ENCODE results near the gene DDI2. TPM values are rescaled to one million over a fixed set of nuclear protein-coding genes. Genes with fewer than 3 reads are reported as not detected.
A peak's percentile ranks its signal among the peaks of the same experiment; 100 is the strongest.

The DDI2 gene
- total and polyA plus RNA-seq, 9 of the 15 experiments (the other 6 are each of a cell fraction or from before 2014, with no cell fraction given): 6.5 to 48.4 (median 21.2) TPM

GRCh38 chr1:15620155-15620545 is 2.9 kb downstream of the DDI2 start (continued):
- TF ChIP-seq RBM14 (IDR thresholded peaks at IDR 0.05; ENCODE audit: borderline replicate concordance, insufficient read depth, low read depth, low read length): no peak
- no peak for TF ChIP-seq ZNF584 (CRISPR knock-in tag; IDR thresholded peaks at IDR 0.05; ENCODE audit: low read depth)
- peak; percentile 62; the same call in 1 of the 2 replicates for TF ChIP-seq DPF2 (IDR thresholded peaks at IDR 0.05)
- TF ChIP-seq ZNF212 (CRISPR knock-in tag; IDR thresholded peaks at IDR 0.05): no peak
- TF ChIP-seq, protein P1, sequence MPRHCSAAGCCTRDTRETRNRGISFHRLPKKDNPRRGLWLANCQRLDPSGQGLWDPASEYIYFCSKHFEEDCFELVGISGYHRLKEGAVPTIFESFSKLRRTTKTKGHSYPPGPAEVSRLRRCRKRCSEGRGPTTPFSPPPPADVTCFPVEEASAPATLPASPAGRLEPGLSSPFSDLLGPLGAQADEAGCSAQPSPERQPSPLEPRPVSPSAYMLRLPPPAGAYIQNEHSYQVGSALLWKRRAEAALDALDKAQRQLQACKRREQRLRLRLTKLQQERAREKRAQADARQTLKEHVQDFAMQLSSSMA (CRISPR knock-in tag; IDR thresholded peaks at IDR 0.05): no peak
- TF ChIP-seq KAT7 (CRISPR knock-in tag; IDR thresholded peaks at IDR 0.05; ENCODE audit: borderline replicate concordance): no peak
- TF ChIP-seq HMG20A (CRISPR knock-in tag; conservative IDR thresholded peaks at IDR 0.05): no peak
- TF ChIP-seq, protein P2, sequence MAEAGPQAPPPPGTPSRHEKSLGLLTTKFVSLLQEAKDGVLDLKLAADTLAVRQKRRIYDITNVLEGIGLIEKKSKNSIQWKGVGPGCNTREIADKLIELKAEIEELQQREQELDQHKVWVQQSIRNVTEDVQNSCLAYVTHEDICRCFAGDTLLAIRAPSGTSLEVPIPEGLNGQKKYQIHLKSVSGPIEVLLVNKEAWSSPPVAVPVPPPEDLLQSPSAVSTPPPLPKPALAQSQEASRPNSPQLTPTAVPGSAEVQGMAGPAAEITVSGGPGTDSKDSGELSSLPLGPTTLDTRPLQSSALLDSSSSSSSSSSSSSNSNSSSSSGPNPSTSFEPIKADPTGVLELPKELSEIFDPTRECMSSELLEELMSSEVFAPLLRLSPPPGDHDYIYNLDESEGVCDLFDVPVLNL (CRISPR knock-in tag; IDR thresholded peaks at IDR 0.05; ENCODE audit: low read depth): no peak
- TF ChIP-seq ZNF592 (IDR thresholded peaks at IDR 0.05): no peak
- TF ChIP-seq TSC22D4 (tag; IDR thresholded peaks at IDR 0.05): no peak
- no peak for TF ChIP-seq TAF9B (IDR thresholded peaks at IDR 0.05; ENCODE audit: partially characterized antibody)
- no peak for TF ChIP-seq KAT8 (IDR thresholded peaks at IDR 0.05; ENCODE audit: low read depth)
- peak; percentile 56; the same call in 1 of the 2 replicates for TF ChIP-seq SMARCE1 (IDR thresholded peaks at IDR 0.05)
- no peak for TF ChIP-seq GTF2E2 (tag; IDR thresholded peaks at IDR 0.05)
- no peak for TF ChIP-seq SP1 (CRISPR knock-in tag; IDR thresholded peaks at IDR 0.05)
- peak; percentile 66 for TF ChIP-seq JUND (IDR thresholded peaks at IDR 0.05; ENCODE audit: borderline replicate concordance, low read depth, low read length)
- 0 out of 3 replicates have a peak, but pooled peaks have one; percentile 15 for TF ChIP-seq JUND (tag; IDR thresholded peaks at IDR 0.05; ENCODE audit: borderline replicate concordance, low read depth, low read length)
- TF ChIP-seq NCOA4 (IDR thresholded peaks at IDR 0.05; ENCODE audit: partially characterized antibody): no peak
- TF ChIP-seq SETDB1 (IDR thresholded peaks at IDR 0.05; ENCODE audit: low read length): no peak
- no peak for TF ChIP-seq SNRNP70 (optimal IDR thresholded peaks at IDR 0.05; ENCODE audit: low read depth, low read length)
- no peak for TF ChIP-seq ZNF253 (CRISPR knock-in tag; conservative IDR thresholded peaks at IDR 0.05)
- no peak for TF ChIP-seq HDAC1 (IDR thresholded peaks at IDR 0.05)
- TF ChIP-seq ZNF133 (CRISPR knock-in tag; IDR thresholded peaks at IDR 0.05): no peak
- no peak for TF ChIP-seq HLTF (IDR thresholded peaks at IDR 0.05)
- TF ChIP-seq, protein P3, sequence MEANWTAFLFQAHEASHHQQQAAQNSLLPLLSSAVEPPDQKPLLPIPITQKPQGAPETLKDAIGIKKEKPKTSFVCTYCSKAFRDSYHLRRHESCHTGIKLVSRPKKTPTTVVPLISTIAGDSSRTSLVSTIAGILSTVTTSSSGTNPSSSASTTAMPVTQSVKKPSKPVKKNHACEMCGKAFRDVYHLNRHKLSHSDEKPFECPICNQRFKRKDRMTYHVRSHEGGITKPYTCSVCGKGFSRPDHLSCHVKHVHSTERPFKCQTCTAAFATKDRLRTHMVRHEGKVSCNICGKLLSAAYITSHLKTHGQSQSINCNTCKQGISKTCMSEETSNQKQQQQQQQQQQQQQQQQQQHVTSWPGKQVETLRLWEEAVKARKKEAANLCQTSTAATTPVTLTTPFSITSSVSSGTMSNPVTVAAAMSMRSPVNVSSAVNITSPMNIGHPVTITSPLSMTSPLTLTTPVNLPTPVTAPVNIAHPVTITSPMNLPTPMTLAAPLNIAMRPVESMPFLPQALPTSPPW (CRISPR knock-in tag; IDR thresholded peaks at IDR 0.05): peak; percentile 63
